Measurements from ENCODE around the gene GATA5. TPM values are rescaled to one million over a fixed set of nuclear protein-coding genes. Genes with fewer than 3 reads are reported as not detected.

The GATA5 gene
- total RNA-seq, 4 donors from 2014 or later = 1.7 to 48.3 (median 39.5) TPM

DNA sequence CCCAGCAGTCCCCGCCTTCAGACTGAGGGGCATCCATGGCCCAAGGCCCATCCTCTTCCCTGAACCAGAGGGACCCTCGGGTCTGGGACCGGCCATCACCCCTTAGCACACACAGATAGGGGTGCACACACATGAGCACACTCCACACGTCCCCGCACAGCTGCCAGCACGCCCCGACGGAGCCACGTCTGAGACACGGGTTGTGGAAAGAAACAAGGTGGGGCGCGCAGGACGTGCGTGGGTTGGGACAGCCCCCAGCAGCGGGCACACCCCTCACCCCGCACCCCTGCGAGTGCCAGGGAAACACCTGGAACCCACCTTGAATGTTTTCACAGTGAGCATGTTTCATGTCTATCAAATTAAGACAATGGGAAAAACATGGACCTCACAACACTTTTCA lies 6.4 kb downstream of the GATA5 start:
- Histone ChIP-seq H3K27me3 (peaks cover 0 to 5% of the 10 kb centered on the region in 2 donors), H3K36me3 (peaks cover 0 to 8% (median 0%) of the 10 kb centered on the region in 3 donors)

GRCh38 chr20:62466806-62467537 lies 8.8 kb downstream of the GATA5 start:
- no peak for DNase-seq
- H3K4me1 ChIP-seq = peaks cover 0 to 4% (median 0%) of the 10 kb centered on the region in 4 donors
- H3K27ac ChIP-seq = no peak overlapping the region
- no peaks in the 10 kb centered on the region for H3K9me3 ChIP-seq
- TF ChIP-seq, protein P1, sequence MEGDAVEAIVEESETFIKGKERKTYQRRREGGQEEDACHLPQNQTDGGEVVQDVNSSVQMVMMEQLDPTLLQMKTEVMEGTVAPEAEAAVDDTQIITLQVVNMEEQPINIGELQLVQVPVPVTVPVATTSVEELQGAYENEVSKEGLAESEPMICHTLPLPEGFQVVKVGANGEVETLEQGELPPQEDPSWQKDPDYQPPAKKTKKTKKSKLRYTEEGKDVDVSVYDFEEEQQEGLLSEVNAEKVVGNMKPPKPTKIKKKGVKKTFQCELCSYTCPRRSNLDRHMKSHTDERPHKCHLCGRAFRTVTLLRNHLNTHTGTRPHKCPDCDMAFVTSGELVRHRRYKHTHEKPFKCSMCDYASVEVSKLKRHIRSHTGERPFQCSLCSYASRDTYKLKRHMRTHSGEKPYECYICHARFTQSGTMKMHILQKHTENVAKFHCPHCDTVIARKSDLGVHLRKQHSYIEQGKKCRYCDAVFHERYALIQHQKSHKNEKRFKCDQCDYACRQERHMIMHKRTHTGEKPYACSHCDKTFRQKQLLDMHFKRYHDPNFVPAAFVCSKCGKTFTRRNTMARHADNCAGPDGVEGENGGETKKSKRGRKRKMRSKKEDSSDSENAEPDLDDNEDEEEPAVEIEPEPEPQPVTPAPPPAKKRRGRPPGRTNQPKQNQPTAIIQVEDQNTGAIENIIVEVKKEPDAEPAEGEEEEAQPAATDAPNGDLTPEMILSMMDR (IDR thresholded peaks at IDR 0.05) = no peak
- no peak for TF ChIP-seq POLR2A (IDR thresholded peaks at IDR 0.05)
- no peaks in the 10 kb centered on the region for H3K27me3 ChIP-seq
- peaks cover 0 to 11% (median 0%) of the 10 kb centered on the region in 3 donors for H3K36me3 ChIP-seq
- H3K4me3 ChIP-seq = no peak overlapping the region

More for the DNA sequence above, 6.4 kb downstream of the GATA5 start:
- DNase-seq = no peak
- H3K9me3 ChIP-seq = no peaks in the 10 kb centered on the region
- no peak overlapping the region for H3K4me3 ChIP-seq
- TF ChIP-seq POLR2A (IDR thresholded peaks at IDR 0.05) = no peak
- peaks cover 0 to 4% (median 0%) of the 10 kb centered on the region in 4 donors for H3K4me1 ChIP-seq
- no peak overlapping the region for H3K27ac ChIP-seq

DNA sequence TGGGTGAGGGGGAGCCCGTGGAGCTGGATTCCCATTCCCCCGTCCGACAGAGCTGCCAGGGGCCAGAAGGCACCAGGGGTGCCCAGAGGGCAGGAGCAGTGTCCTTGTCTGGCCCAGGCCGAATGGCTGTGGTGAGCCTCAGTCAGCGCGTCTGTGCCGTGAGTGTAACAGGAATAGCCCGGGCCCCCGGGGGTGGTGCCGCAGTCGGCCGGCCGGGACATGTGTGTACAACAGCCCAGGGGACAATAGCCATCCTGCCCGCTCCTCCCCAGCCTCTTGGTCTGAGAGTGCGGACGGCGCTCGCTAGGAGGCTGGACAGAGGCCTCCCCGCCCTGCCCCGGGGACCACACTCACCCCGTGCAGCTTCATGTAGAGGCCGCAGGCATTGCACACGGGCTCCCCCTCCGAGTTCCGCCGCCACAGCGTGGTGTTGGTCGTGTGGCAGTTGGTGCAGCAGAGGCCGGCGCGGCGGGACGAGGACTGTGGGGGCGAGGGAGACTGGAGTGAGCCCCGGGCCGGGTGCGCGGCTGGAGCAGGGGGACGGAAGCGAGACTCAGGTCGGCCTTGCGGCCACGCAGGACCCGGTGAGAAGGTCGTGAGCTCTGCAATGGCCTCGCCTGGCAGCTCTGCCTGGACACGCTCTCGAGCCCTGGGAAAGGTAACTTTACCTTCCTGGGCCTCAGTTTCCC lies 9.6 kb downstream of the GATA5 start:
- H3K4me3 ChIP-seq = no peak overlapping the region
- H3K27ac ChIP-seq = no peak overlapping the region
- DNase-seq = no peak
- TF ChIP-seq, protein P1 (IDR thresholded peaks at IDR 0.05) = no peak
- no peak for TF ChIP-seq POLR2A (IDR thresholded peaks at IDR 0.05)
- H3K9me3 ChIP-seq = no peaks in the 10 kb centered on the region
- H3K27me3 ChIP-seq = no peaks in the 10 kb centered on the region
- peaks cover 0 to 11% (median 0%) of the 10 kb centered on the region in 3 donors for H3K36me3 ChIP-seq
- H3K4me1 ChIP-seq = peaks cover 0 to 4% (median 0%) of the 10 kb centered on the region in 4 donors

DNA sequence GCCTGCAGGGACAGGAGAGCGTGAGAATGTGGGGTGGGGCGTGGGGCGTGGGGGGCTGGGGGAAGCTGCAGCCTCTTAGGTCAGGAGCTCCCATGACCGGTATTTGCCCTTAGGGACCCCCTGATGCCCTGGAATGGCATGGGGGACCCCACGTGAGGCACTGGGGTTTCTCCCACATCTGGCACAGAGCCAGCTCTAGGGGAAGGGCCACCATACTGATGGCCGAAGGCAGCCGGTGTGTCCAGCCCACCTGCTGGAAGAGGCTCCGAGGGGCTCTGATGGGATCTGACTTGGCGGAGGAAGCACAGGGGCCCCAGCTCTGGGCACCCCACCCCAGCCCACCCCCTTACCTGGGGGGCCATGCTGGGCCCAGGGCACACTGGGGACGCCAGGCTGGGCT lies 10.8 kb downstream of the GATA5 start:
- Histone ChIP-seq H3K36me3 (peaks cover 0 to 11% (median 0%) of the 10 kb centered on the region in 3 donors), H3K27me3 (no peaks in the 10 kb centered on the region)
- TF ChIP-seq, protein P1 (IDR thresholded peaks at IDR 0.05) = no peak
- TF ChIP-seq POLR2A (IDR thresholded peaks at IDR 0.05) = no peak

GRCh38 chr20:62464425-62464770 lies 11.4 kb downstream of the GATA5 start:
- DNase-seq = no peak
- no peaks in the 10 kb centered on the region for H3K9me3 ChIP-seq
- TF ChIP-seq POLR2A (IDR thresholded peaks at IDR 0.05) = no peak
- TF ChIP-seq, protein P1 (IDR thresholded peaks at IDR 0.05) = no peak
- H3K36me3 ChIP-seq = peaks cover 0 to 11% (median 0%) of the 10 kb centered on the region in 3 donors
- H3K4me1 ChIP-seq = no peaks in the 10 kb centered on the region
- no peak overlapping the region for H3K27ac ChIP-seq
- no peak overlapping the region for H3K4me3 ChIP-seq
- no peaks in the 10 kb centered on the region for H3K27me3 ChIP-seq

More for the DNA sequence above, 10.8 kb downstream of the GATA5 start:
- no peak for DNase-seq
- H3K4me1 ChIP-seq = no peaks in the 10 kb centered on the region
- no peaks in the 10 kb centered on the region for H3K9me3 ChIP-seq
- no peak overlapping the region for H3K4me3 ChIP-seq
- H3K27ac ChIP-seq = no peak overlapping the region
